DND-41 (cell line): ENCODE measurements around the gene SLIT1.

Experiments
- EZH2 ChIP-seq: IDR thresholded peaks from 3 replicates; pipeline ENCODE4 v1.6.1; 2012; ENCODE audit warnings: borderline replicate concordance, low read depth, mild to moderate bottlenecking, moderate library complexity, low read length, inconsistent platforms; ENCODE audit not compliant: severe bottlenecking
- TF ChIP-seq, protein P1 (sequence below): IDR thresholded peaks from 2 replicates; pipeline ENCODE4 v1.5.1; 2012; ENCODE audit warnings: borderline replicate concordance, low read length, moderate library complexity, mild to moderate bottlenecking; ENCODE audit not compliant: poor library complexity, severe bottlenecking; ENCODE audit errors: extremely low read depth

DNA sequence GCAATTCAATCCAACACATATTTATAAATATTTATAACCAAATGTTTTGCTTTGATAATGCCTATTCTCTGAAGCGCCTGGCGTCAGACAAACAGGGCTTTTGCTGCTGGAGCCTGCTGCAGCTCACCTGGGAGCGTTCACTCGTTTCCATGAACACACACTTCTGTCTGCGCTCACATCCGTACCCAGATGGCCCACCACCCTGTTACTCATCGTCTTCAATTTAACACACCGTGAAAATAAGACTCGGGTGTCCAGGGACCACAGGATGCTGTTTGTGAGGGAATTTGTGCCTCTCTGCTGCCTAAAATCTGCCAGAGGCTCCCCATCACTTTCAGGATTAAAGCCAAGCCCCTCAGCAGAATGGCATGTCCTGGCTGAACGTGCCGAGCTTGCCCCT, 74.1 kb downstream of the SLIT1 start:
- TF ChIP-seq, protein P1, sequence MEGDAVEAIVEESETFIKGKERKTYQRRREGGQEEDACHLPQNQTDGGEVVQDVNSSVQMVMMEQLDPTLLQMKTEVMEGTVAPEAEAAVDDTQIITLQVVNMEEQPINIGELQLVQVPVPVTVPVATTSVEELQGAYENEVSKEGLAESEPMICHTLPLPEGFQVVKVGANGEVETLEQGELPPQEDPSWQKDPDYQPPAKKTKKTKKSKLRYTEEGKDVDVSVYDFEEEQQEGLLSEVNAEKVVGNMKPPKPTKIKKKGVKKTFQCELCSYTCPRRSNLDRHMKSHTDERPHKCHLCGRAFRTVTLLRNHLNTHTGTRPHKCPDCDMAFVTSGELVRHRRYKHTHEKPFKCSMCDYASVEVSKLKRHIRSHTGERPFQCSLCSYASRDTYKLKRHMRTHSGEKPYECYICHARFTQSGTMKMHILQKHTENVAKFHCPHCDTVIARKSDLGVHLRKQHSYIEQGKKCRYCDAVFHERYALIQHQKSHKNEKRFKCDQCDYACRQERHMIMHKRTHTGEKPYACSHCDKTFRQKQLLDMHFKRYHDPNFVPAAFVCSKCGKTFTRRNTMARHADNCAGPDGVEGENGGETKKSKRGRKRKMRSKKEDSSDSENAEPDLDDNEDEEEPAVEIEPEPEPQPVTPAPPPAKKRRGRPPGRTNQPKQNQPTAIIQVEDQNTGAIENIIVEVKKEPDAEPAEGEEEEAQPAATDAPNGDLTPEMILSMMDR = no peak
- TF ChIP-seq EZH2 = no peak
